Measurements from ENCODE around the gene TRABD2B.

DNA sequence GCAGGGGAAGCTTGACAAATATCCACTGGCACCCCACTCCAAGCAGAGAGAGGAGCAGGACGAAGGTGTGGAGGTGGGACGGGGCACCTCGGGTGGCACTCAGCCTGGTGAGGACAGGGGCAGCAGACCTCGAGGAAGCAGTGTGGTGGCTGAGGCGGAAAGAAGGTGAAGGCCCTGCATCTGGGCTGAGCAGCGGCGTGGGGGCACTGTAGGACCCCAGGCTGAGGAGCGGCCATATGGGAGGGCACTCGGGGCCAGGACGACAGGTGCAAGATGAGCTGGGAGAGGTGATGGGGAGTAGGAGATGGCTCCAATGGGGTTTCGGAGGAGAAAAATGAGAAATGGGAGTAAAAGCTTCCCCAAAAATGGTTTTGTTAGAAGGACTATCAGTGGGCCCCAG, 224.9 kb downstream of the TRABD2B start:
- no peak for TF ChIP-seq SMC3 (IDR thresholded peaks at IDR 0.05; ENCODE audit: low read depth, low read length)
- TF ChIP-seq, protein P1, sequence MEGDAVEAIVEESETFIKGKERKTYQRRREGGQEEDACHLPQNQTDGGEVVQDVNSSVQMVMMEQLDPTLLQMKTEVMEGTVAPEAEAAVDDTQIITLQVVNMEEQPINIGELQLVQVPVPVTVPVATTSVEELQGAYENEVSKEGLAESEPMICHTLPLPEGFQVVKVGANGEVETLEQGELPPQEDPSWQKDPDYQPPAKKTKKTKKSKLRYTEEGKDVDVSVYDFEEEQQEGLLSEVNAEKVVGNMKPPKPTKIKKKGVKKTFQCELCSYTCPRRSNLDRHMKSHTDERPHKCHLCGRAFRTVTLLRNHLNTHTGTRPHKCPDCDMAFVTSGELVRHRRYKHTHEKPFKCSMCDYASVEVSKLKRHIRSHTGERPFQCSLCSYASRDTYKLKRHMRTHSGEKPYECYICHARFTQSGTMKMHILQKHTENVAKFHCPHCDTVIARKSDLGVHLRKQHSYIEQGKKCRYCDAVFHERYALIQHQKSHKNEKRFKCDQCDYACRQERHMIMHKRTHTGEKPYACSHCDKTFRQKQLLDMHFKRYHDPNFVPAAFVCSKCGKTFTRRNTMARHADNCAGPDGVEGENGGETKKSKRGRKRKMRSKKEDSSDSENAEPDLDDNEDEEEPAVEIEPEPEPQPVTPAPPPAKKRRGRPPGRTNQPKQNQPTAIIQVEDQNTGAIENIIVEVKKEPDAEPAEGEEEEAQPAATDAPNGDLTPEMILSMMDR (conservative IDR thresholded peaks at IDR 0.05; ENCODE audit: low read depth, low read length) = no peak
- no peak for TF ChIP-seq POLR2A (IDR thresholded peaks at IDR 0.05; ENCODE audit: low read depth, low read length)
- TF ChIP-seq RFX5 (IDR thresholded peaks at IDR 0.05; ENCODE audit: low read depth, low read length) = no peak
- no peak for TF ChIP-seq CEBPB (IDR thresholded peaks at IDR 0.05; ENCODE audit: low read depth, low read length)
- no peak for TF ChIP-seq MXI1 (IDR thresholded peaks at IDR 0.05; ENCODE audit: borderline replicate concordance, low read depth, low read length)
- TF ChIP-seq NFE2L2 (IDR thresholded peaks at IDR 0.05; ENCODE audit: low read depth, low read length) = no peak
- TF ChIP-seq, protein P2, sequence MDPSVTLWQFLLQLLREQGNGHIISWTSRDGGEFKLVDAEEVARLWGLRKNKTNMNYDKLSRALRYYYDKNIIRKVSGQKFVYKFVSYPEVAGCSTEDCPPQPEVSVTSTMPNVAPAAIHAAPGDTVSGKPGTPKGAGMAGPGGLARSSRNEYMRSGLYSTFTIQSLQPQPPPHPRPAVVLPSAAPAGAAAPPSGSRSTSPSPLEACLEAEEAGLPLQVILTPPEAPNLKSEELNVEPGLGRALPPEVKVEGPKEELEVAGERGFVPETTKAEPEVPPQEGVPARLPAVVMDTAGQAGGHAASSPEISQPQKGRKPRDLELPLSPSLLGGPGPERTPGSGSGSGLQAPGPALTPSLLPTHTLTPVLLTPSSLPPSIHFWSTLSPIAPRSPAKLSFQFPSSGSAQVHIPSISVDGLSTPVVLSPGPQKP (IDR thresholded peaks at IDR 0.05; ENCODE audit: borderline replicate concordance, low read depth, low read length) = no peak
- TF ChIP-seq, protein P3, sequence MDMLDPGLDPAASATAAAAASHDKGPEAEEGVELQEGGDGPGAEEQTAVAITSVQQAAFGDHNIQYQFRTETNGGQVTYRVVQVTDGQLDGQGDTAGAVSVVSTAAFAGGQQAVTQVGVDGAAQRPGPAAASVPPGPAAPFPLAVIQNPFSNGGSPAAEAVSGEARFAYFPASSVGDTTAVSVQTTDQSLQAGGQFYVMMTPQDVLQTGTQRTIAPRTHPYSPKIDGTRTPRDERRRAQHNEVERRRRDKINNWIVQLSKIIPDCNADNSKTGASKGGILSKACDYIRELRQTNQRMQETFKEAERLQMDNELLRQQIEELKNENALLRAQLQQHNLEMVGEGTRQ (IDR thresholded peaks at IDR 0.05; ENCODE audit: low read depth, low read length) = no peak
- TF ChIP-seq BHLHE40 (IDR thresholded peaks at IDR 0.05; ENCODE audit: low read depth, low read length) = no peak
- TF ChIP-seq RAD21 (IDR thresholded peaks at IDR 0.05; ENCODE audit: low read length) = no peak
- TF ChIP-seq MAFK (IDR thresholded peaks at IDR 0.05; ENCODE audit: low read depth, low read length) = no peak
- no peak for TF ChIP-seq CHD1 (IDR thresholded peaks at IDR 0.05; ENCODE audit: low read depth, low read length)
